AG04450 (cell line): ENCODE data around the gene PROX2. TPM values are rescaled to one million over a fixed set of nuclear protein-coding genes. Genes with fewer than 3 reads are reported as not detected.

Source experiments
- CTCF ChIA-PET: fragments of 300-600, 350-600 bp; formaldehyde crosslinking; extraction: SDS; loops from one replicate; lab custom pipeline; 2022; ENCODE audit warnings: antibody characterized with exemption, inconsistent platforms; lab: Charles Lee
- POLR2A ChIA-PET: fragments of 350-600 bp; formaldehyde crosslinking; extraction: SDS; loops from one replicate; lab custom pipeline; 2021; ENCODE audit warnings: antibody characterized with exemption, inconsistent platforms; lab: Yijun Ruan, JAX
- DNase-seq: peaks from one replicate; pipeline ENCODE4 v3.0.0-alpha.2; 2011; ENCODE audit warnings: low read depth, low spot score
- H3K27ac ChIP-seq: one replicate; pipeline ENCODE4 v1.5.1; 2012; ENCODE audit warnings: low read depth, low read length, control low read depth
- H3K27me3 ChIP-seq: one replicate; pipeline ENCODE4 v1.6.0; 2012; ENCODE audit warnings: low read length; ENCODE audit not compliant: control insufficient read depth, insufficient read depth
- H3K4me3 ChIP-seq: 2 replicates; pipeline ENCODE4 v1.5.1; 2011; ENCODE audit warnings: mild to moderate bottlenecking, low read depth, low read length, control low read depth
- H3K9me3 ChIP-seq: 2 replicates; pipeline ENCODE4 v1.5.1; 2012; ENCODE audit warnings: low read length; ENCODE audit not compliant: control insufficient read depth, insufficient read depth
- polyA plus RNA-seq: library from polyadenylated mRNA; depleted of rRNA; stranded (reverse); fragments of >200 nt; gene quantifications from 2 replicates; pipeline ENCODE4 v1.2.3, GENCODE V29; 2011; rRNA removed
- TF ChIP-seq, protein P1 (sequence below): IDR thresholded peaks from 2 replicates; pipeline ENCODE4 v1.5.1; 2011; ENCODE audit warnings: low read depth, low read length, control low read depth, inconsistent platforms

Gene PROX2
- polyA plus RNA-seq, 1 experiment = not detected

DNA sequence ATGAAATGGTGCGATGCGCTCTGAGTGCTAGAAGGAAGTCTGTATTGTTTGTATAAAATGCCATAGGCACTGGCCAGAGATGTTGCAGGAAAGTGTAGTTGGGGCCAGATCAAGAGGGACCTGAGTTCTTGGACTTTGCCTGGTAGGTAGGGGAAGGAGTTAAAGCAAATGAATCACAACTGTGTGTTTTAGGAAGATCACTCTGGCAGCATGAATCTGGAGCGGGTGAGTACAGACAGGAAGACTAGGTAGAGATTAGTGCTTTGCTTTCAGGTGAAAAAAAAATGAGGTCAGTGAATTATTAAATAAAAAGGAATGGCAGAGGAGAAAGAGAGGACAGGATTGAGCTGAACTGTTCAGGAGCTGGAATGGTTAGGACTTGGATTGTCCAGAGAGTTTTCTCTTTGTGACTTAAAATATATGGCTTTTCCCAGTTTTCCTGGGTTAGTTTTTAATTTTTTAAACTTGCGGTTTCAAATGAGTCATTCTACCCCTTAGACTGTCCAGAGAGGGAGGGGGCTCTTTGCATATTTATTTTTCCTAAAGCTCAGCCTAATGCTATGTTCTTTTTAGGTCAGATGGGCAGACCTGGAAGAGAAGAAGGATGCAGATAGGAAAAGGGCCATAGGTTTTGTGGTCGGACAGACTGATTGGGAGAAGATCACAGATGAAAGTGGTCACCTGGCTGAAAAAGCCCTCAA is 41.1 kb downstream of the PROX2 start:
- CTCF ChIA-PET = interaction anchor here (2.4 to 3.5 kb wide), 2 partner anchors 26 to 223 kb away, joined by 8 to 22 read pairs; partner anchors contain the start of gene LTBP2
- Histone ChIP-seq H3K4me3 (no peak overlapping the region), H3K27ac (peak overlapping the region; percentile 62), H3K9me3 (no peaks in the 10 kb centered on the region), H3K27me3 (no peaks in the 10 kb centered on the region)
- no peak for DNase-seq
- TF ChIP-seq, protein P1, sequence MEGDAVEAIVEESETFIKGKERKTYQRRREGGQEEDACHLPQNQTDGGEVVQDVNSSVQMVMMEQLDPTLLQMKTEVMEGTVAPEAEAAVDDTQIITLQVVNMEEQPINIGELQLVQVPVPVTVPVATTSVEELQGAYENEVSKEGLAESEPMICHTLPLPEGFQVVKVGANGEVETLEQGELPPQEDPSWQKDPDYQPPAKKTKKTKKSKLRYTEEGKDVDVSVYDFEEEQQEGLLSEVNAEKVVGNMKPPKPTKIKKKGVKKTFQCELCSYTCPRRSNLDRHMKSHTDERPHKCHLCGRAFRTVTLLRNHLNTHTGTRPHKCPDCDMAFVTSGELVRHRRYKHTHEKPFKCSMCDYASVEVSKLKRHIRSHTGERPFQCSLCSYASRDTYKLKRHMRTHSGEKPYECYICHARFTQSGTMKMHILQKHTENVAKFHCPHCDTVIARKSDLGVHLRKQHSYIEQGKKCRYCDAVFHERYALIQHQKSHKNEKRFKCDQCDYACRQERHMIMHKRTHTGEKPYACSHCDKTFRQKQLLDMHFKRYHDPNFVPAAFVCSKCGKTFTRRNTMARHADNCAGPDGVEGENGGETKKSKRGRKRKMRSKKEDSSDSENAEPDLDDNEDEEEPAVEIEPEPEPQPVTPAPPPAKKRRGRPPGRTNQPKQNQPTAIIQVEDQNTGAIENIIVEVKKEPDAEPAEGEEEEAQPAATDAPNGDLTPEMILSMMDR = no peak
- POLR2A ChIA-PET = interaction anchor here (1.2 to 1.6 kb wide), 2 partner anchors 12 to 72 kb away, joined by 3 to 4 read pairs; partner anchors contain the start of gene YLPM1

DNA sequence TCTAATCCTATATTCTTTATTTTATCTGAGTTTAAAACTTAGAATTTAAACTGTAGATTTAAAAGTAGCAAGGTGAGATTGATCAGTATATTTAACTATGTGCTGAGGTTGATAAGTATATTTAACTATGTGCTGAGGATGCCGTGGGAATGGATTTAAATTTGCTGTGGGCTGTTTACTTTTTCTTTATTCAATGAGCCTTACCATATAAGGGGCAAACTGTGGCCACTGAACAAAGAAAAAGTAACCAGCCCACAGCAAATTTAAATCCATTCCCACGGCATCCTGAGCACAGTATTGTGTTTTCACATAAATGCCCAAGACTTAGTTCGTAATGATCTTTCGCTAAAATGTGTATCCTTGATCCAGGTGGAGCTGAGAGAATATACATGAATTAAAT is 43.1 kb downstream of the PROX2 start:
- no peak for DNase-seq
- Histone ChIP-seq H3K27ac (no peak overlapping the region), H3K4me3 (no peak overlapping the region), H3K9me3 (no peaks in the 10 kb centered on the region), H3K27me3 (no peaks in the 10 kb centered on the region)
- CTCF ChIA-PET = no interaction called here
- TF ChIP-seq, protein P1 = no peak
- POLR2A ChIA-PET = no interaction called here

DNA sequence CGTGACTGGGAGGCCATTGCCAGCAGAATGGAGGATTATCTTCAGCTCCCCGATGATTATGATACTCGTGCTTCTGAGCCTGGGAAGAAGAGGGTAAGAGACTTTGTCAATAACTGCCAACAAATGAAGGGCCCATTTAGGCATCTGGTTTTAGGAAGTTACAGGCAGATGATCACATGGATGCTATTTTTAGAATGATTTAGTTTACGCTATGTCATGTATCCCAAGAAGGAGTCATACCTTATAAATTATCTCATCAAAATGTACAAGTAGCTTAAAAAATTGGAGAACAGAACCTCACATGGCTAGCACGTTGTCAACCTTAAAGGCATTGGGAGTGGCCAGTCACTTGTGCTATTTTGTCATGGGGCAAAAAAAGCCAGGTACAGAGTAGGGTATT is 46.7 kb downstream of the PROX2 start:
- TF ChIP-seq, protein P1 = no peak
- no peaks in the 10 kb centered on the region for H3K27me3 ChIP-seq
- DNase-seq = no peak
- CTCF ChIA-PET = interaction anchor here (1.0 kb wide), 1 partner anchor 25 kb away, joined by 3 read pairs; no protein-coding TSS in a partner anchor
- no peak overlapping the region for H3K27ac ChIP-seq
- POLR2A ChIA-PET = no interaction called here
- H3K9me3 ChIP-seq = no peaks in the 10 kb centered on the region
- no peak overlapping the region for H3K4me3 ChIP-seq

DNA sequence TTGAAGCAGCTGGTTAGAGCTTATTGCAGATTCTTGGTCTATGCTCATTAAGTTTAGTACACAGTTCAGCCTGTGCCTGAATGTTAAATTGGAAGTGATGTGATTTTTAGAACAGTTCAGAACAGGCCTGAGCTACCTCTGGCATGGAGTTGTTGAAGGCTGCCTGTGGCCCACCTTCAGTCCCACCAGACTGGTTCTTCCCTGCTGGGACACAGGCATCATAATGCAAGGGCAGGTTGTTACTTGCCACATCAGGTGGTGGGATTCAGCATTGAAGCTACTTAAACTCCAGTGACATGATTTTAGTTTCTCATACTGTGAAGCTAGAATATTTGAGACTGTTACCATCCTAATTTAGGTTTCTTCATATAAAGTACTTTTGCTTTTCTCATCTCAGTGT is 49.4 kb downstream of the PROX2 start:
- no peak for DNase-seq
- no peak overlapping the region for H3K27ac ChIP-seq
- ChIA-PET CTCF (no interaction called here), POLR2A (no interaction called here)
- H3K4me3 ChIP-seq = no peak overlapping the region
- H3K27me3 ChIP-seq = no peaks in the 10 kb centered on the region
- TF ChIP-seq, protein P1 = no peak
- H3K9me3 ChIP-seq = no peaks in the 10 kb centered on the region

Other genes with a start within 250 kb of the PROX2 start
- gene AREL1, start 163.1 kb downstream of the PROX2 start, polyA plus RNA-seq = 51.8 and 55.3 TPM in 2 replicates
- 61.3 and 78.5 TPM in 2 replicates for gene FCF1, start 163.0 kb downstream of the PROX2 start, polyA plus RNA-seq
- 15.3 and 17.6 TPM in 2 replicates for gene YLPM1, start 112.8 kb downstream of the PROX2 start, polyA plus RNA-seq
- 148 and 150 TPM in 2 replicates for gene DLST, start 5.8 kb upstream of the PROX2 start, polyA plus RNA-seq
- 0.37 and 0.64 TPM in 2 replicates for gene RPS6KL1, start 47.1 kb upstream of the PROX2 start, polyA plus RNA-seq
- gene PGF, start 79.5 kb upstream of the PROX2 start, polyA plus RNA-seq = 0.55 and 0.63 TPM in 2 replicates
- gene EIF2B2, start 126.8 kb upstream of the PROX2 start, polyA plus RNA-seq = 78.3 and 82.5 TPM in 2 replicates
- 14.0 and 16.2 TPM in 2 replicates for gene MLH3, start 175.3 kb upstream of the PROX2 start, polyA plus RNA-seq
- gene ACYP1, start 187.9 kb upstream of the PROX2 start, polyA plus RNA-seq = 14.3 and 18.4 TPM in 2 replicates
- gene ZC2HC1C, start 193.5 kb upstream of the PROX2 start, polyA plus RNA-seq = 0.45 and 0.73 TPM in 2 replicates